ENCODE data around the gene GIT2.

DNA sequence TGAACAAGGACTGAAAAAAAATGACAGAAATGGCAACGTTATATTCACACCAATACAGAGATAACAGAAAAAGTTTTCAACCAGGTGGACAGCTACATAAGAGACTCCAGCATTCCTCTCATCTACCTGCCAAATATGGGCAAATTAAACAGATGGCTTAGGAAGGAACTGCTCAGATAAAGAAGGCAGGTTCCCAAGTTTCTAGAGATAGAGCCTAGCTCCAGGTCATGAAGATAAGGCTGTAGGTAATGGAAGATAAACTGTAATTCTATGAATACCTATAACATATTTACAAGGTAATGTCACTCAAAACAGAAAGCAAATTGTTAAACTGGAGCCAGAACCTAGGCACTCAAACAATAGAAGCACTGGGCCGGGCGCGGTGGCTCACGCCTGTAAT is 42.5 kb downstream of the GIT2 start:
- TF ChIP-seq GATA2 (IDR thresholded peaks at IDR 0.05; ENCODE audit: low read depth, low read length) (no peak), GATA3 (IDR thresholded peaks at IDR 0.05; ENCODE audit: low read depth, low read length) (no peak)
